Gastroesophageal sphincter (tissue), 4 donors: ENCODE data around the gene SSNA1. TPM values are rescaled to one million over a fixed set of nuclear protein-coding genes. Genes with fewer than 3 reads are reported as not detected.

Source experiments
- ATAC-seq: fragments of 150-250 bp; one replicate; pipeline ENCODE4 v1.9.1; 2016; ENCODE audit warnings: mild to moderate bottlenecking, moderate library complexity
- H3K27ac ChIP-seq, 4 donors: fragments of 200-600 bp; sonication (generic) in 3 of 4; 1 replicate in 3 of 4; 2 replicates in 1 of 4; pipeline ENCODE4 v1.5.1; 2016 to 2019
- H3K27me3 ChIP-seq: fragments of 200-600 bp; sonication (generic); one replicate; pipeline ENCODE4 v1.5.1; 2019
- H3K36me3 ChIP-seq, 2 donors: fragments of 200-600 bp; sonication (generic); one replicate each; pipeline ENCODE4 v1.5.1; 2019; ENCODE audit warnings: control low read depth in 1 of 2
- H3K4me1 ChIP-seq, 3 donors: fragments of 200-600 bp; sonication (generic); 1 replicate in 2 of 3; 2 replicates in 1 of 3; pipeline ENCODE4 v1.5.1; 2016 to 2019; ENCODE audit warnings: control low read depth in 2 of 3
- H3K4me3 ChIP-seq, 2 donors: fragments of 200-600 bp; sonication (generic); one replicate each; pipeline ENCODE4 v1.5.1; 2019; ENCODE audit warnings: mild to moderate bottlenecking in 1 of 2, moderate library complexity in 1 of 2
- H3K9me3 ChIP-seq, 3 donors: fragments of 200-600 bp; sonication (generic); one replicate each; pipeline ENCODE4 v1.5.1; 2017 to 2019; ENCODE audit warnings: control low read depth in 2 of 3
- CTCF ChIP-seq, 4 experiments: fragments of 200-600 bp in 2 of 4; fragments of 450-650 bp in 2 of 4; sonication (generic) in 1 of 4; IDR thresholded peaks; one replicate each; pipeline ENCODE4 v1.5.1; 2017 to 2019; ENCODE audit warnings: antibody characterized with exemption in 4 of 4, mild to moderate bottlenecking in 2 of 4, moderate library complexity in 2 of 4
- EP300 ChIP-seq: sonication (generic); formaldehyde crosslinking; IDR thresholded peaks from one replicate; pipeline ENCODE4 v1.6.1; 2017; ENCODE audit warnings: antibody characterized with exemption, mild to moderate bottlenecking
- POLR2A ChIP-seq, 2 donors: fragments of 450-650 bp; IDR thresholded peaks; one replicate each; pipeline ENCODE4 v1.6.1; 2017; ENCODE audit warnings: antibody characterized with exemption in 2 of 2, mild to moderate bottlenecking in 2 of 2, moderate library complexity in 1 of 2
- POLR2AphosphoS5 ChIP-seq: sonication (generic); formaldehyde crosslinking; IDR thresholded peaks from one replicate; pipeline ENCODE4 v1.6.1; 2017; ENCODE audit warnings: antibody characterized with exemption
- WGBS, 2 donors: methylation state at CpG; one replicate each; pipeline ENCODE4 v1.1.5; 2018; ENCODE audit warnings: low coverage in 1 of 2; 5-methylcytosine and 5-hydroxymethylcytosine counted together
- total RNA-seq, 4 donors: library from RNA; depleted of rRNA; stranded (reverse); fragments of >200 nt; gene quantifications; one replicate each; pipeline ENCODE4 v1.1.0, GENCODE V29; 2016

SSNA1 gene
- total RNA-seq, 4 donors from 2014 or later = 56.8 to 99.0 (median 73.8) TPM

- TF ChIP-seq POLR2AphosphoS5 = no peak
- no peak for TF ChIP-seq POLR2A (IDR thresholded peaks at IDR 0.05)
- no peak for TF ChIP-seq CTCF (IDR thresholded peaks at IDR 0.05)
- TF ChIP-seq EP300 = no peak
- Histone ChIP-seq H3K27ac (no peak overlapping the region), H3K4me1 (peaks cover 0 to 9% (median under 1%) of the 10 kb centered on the region in 3 donors), H3K4me3 (no peak overlapping the region), H3K36me3 (peaks cover 0 to 53% of the 10 kb centered on the region in 2 donors), H3K9me3 (no peaks in the 10 kb centered on the region), H3K27me3 (no peaks in the 10 kb centered on the region)
- no CpG with 5 or more reads among the region's 21 CpGs for WGBS, 2 donors
- ATAC-seq = no peak
Measured at GRCh38 chr9:137212520-137212919, 24.0 kb downstream of the SSNA1 start.

- 83% methylated on average over 12 of the region's 49 CpGs; no CpG with 5 or more reads in 1 of the 2 donors for WGBS, 2 donors
- no peak overlapping the region for H3K4me3 ChIP-seq
- H3K36me3 ChIP-seq = peaks cover 0 to 49% of the 10 kb centered on the region in 2 donors
- TF ChIP-seq EP300 (no peak), CTCF (IDR thresholded peaks at IDR 0.05) (no peak), POLR2AphosphoS5 (no peak), POLR2A (IDR thresholded peaks at IDR 0.05) (no peak)
- H3K27ac ChIP-seq = no peak overlapping the region
- no peak for ATAC-seq
- H3K27me3 ChIP-seq = no peaks in the 10 kb centered on the region
- H3K9me3 ChIP-seq = no peaks in the 10 kb centered on the region
- peaks cover 0 to 15% (median 3%) of the 10 kb centered on the region in 3 donors for H3K4me1 ChIP-seq
Measured at GRCh38 chr9:137213160-137214060, 24.9 kb downstream of the SSNA1 start.

GRCh38 chr9:137214620-137215019 lies 26.1 kb downstream of the SSNA1 start:
- peaks cover 0 to 21% (median 3%) of the 10 kb centered on the region in 3 donors for H3K4me1 ChIP-seq
- H3K4me3 ChIP-seq = no peak overlapping the region
- no peaks in the 10 kb centered on the region for H3K9me3 ChIP-seq
- H3K36me3 ChIP-seq = peaks cover 0 to 39% of the 10 kb centered on the region in 2 donors
- TF ChIP-seq POLR2A (IDR thresholded peaks at IDR 0.05) (no peak), POLR2AphosphoS5 (no peak), EP300 (no peak), CTCF (IDR thresholded peaks at IDR 0.05) (no peak)
- no peak for ATAC-seq
- H3K27me3 ChIP-seq = no peaks in the 10 kb centered on the region
- H3K27ac ChIP-seq = no peak overlapping the region
- 80 to 96% methylated on average over 3 to 5 of the region's 19 CpGs for WGBS, 2 donors

- no peak for ATAC-seq
- 80% methylated on average over 2 of the region's 22 CpGs; no CpG with 5 or more reads in 1 of the 2 donors for WGBS, 2 donors
- H3K27ac ChIP-seq = no peak overlapping the region
Measured at GRCh38 chr9:137215196-137215986, 26.9 kb downstream of the SSNA1 start.

More at GRCh38 chr9:137215196-137215986, 26.9 kb downstream of the SSNA1 start:
- TF ChIP-seq POLR2AphosphoS5 (no peak), POLR2A (IDR thresholded peaks at IDR 0.05) (no peak), EP300 (no peak)
- Histone ChIP-seq H3K36me3 (peaks cover 0 to 31% of the 10 kb centered on the region in 2 donors), H3K4me1 (peaks cover 0 to 21% (median 3%) of the 10 kb centered on the region in 3 donors), H3K9me3 (no peaks in the 10 kb centered on the region), H3K27me3 (no peaks in the 10 kb centered on the region), H3K4me3 (no peak overlapping the region)
